DND-41 (cell line): ENCODE data around the gene TNFRSF8.

Experiments
- ATAC-seq: fragments of 200-7000 bp; cut with Tn5 transposase; 3 replicates; pipeline ENCODE4 v1.9.1; 2021; ENCODE audit warnings: low read depth; ENCODE audit not compliant: insufficient read depth
- DNase-seq: peaks from one replicate; pipeline ENCODE4 v3.0.0-alpha.2; 2020
- H2AFZ ChIP-seq: 2 replicates; pipeline ENCODE4 v1.6.0; 2012; ENCODE audit warnings: low read depth, low read length
- H3K27ac ChIP-seq: 2 replicates; pipeline ENCODE4 v1.5.1; 2012; ENCODE audit warnings: low read length, inconsistent platforms
- H3K27me3 ChIP-seq: fragments of 200-600 bp; sonication (generic); 2 replicates; pipeline ENCODE4 v1.6.0; 2012; ENCODE audit warnings: low read length, mild to moderate bottlenecking, inconsistent platforms; ENCODE audit not compliant: insufficient read depth, poor library complexity
- H3K36me3 ChIP-seq: 2 replicates; pipeline ENCODE4 v1.5.1; 2012; ENCODE audit warnings: low read length, inconsistent platforms; ENCODE audit not compliant: insufficient read depth
- H3K4me1 ChIP-seq: 2 replicates; pipeline ENCODE4 v1.5.1; 2012; ENCODE audit warnings: mild to moderate bottlenecking, low read length; ENCODE audit not compliant: insufficient read depth
- H3K4me2 ChIP-seq: 2 replicates; pipeline ENCODE4 v1.6.0; 2012; ENCODE audit warnings: mild to moderate bottlenecking, moderate library complexity, low read length, inconsistent platforms; ENCODE audit not compliant: insufficient read depth
- H3K4me3 ChIP-seq, 2 experiments: fragments of 200-600 bp in 1 of 2; shearing (Covaris generic) in 1 of 2; 2 replicates each; pipeline ENCODE4 v1.5.1; 2012 to 2016; ENCODE audit warnings: inconsistent platforms in 2 of 2, low read length in 2 of 2, mild to moderate bottlenecking in 2 of 2, low read depth in 1 of 2, moderate library complexity in 1 of 2
- H3K79me2 ChIP-seq: 2 replicates; pipeline ENCODE4 v1.6.0; 2012; ENCODE audit warnings: low read length, inconsistent platforms; ENCODE audit not compliant: insufficient read depth
- H3K9ac ChIP-seq: 2 replicates; pipeline ENCODE4 v1.6.0; 2012; ENCODE audit warnings: low read depth, mild to moderate bottlenecking, inconsistent platforms, low read length, moderate library complexity
- H3K9me3 ChIP-seq: 2 replicates; pipeline ENCODE4 v1.5.1; 2012; ENCODE audit warnings: low read length, moderate library complexity, mild to moderate bottlenecking, inconsistent platforms; ENCODE audit not compliant: insufficient read depth, severe bottlenecking
- H4K20me1 ChIP-seq: 2 replicates; pipeline ENCODE4 v1.6.0; 2012; ENCODE audit warnings: low read length; ENCODE audit not compliant: insufficient read depth
- CTCF ChIP-seq: IDR thresholded peaks from 2 replicates; pipeline ENCODE4 v1.5.1; 2012; ENCODE audit warnings: borderline replicate concordance, low read length, moderate library complexity, mild to moderate bottlenecking; ENCODE audit not compliant: poor library complexity, severe bottlenecking; ENCODE audit errors: extremely low read depth
- EZH2 ChIP-seq: IDR thresholded peaks from 3 replicates; pipeline ENCODE4 v1.6.1; 2012; ENCODE audit warnings: borderline replicate concordance, low read depth, mild to moderate bottlenecking, moderate library complexity, low read length, inconsistent platforms; ENCODE audit not compliant: severe bottlenecking

The TNFRSF8 gene

GRCh38 chr1:12015499-12015898, 47.6 kb upstream of the TNFRSF8 start:
- H4K20me1 ChIP-seq = no peaks in the 10 kb centered on the region
- H3K4me2 ChIP-seq = no peak overlapping the region
- H3K36me3 ChIP-seq = peaks cover 27% of the 10 kb centered on the region
- no peak for ATAC-seq
- no peak overlapping the region for H3K4me3 ChIP-seq
- H3K79me2 ChIP-seq = peaks cover 13% of the 10 kb centered on the region
- no peak overlapping the region for H2AFZ ChIP-seq
- no peak overlapping the region for H3K27ac ChIP-seq
- no peaks in the 10 kb centered on the region for H3K9me3 ChIP-seq
- H3K9ac ChIP-seq = no peak overlapping the region
- H3K27me3 ChIP-seq = no peaks in the 10 kb centered on the region
- DNase-seq = no peak
- H3K4me1 ChIP-seq = peaks cover 15% of the 10 kb centered on the region
- TF ChIP-seq EZH2 (no peak), CTCF (no peak)

GRCh38 chr1:12016182-12016581, 46.9 kb upstream of the TNFRSF8 start:
- no peak overlapping the region for H2AFZ ChIP-seq
- H3K36me3 ChIP-seq = peaks cover 20% of the 10 kb centered on the region
- H3K79me2 ChIP-seq = peaks cover 17% of the 10 kb centered on the region
- no peaks in the 10 kb centered on the region for H4K20me1 ChIP-seq
- H3K27ac ChIP-seq = no peak overlapping the region
- no peak overlapping the region for H3K4me3 ChIP-seq
- TF ChIP-seq EZH2 (no peak), CTCF (no peak)
- no peaks in the 10 kb centered on the region for H3K9me3 ChIP-seq
- peaks cover 20% of the 10 kb centered on the region for H3K4me1 ChIP-seq
- H3K4me2 ChIP-seq = no peak overlapping the region
- no peak for DNase-seq
- no peak overlapping the region for H3K9ac ChIP-seq
- H3K27me3 ChIP-seq = no peaks in the 10 kb centered on the region
- ATAC-seq = no peak

- Histone ChIP-seq H3K9me3 (no peaks in the 10 kb centered on the region), H3K9ac (peak overlapping the region; percentile 85), H2AFZ (peak overlapping the region; percentile 89), H3K4me1 (peaks cover 20% of the 10 kb centered on the region), H3K36me3 (peaks cover 28% of the 10 kb centered on the region), H3K4me2 (peak overlapping the region; percentile 86), H3K27me3 (no peaks in the 10 kb centered on the region), H3K79me2 (peaks cover 34% of the 10 kb centered on the region), H4K20me1 (peaks cover 6% of the 10 kb centered on the region; the same call in 1 of the 2 replicates), H3K4me3 (peak overlapping the region; percentile 67 to 90), H3K27ac (peak overlapping the region; percentile 76)
- DNase-seq = no peak
- no peak for TF ChIP-seq EZH2
- TF ChIP-seq CTCF = no peak
- peak; percentile 4; the same call in 2 of the 3 replicates for ATAC-seq
These were observed 43.1 kb upstream of the TNFRSF8 start for GRCh38 chr1:12019858-12020509.
